Measurements from ENCODE around the gene NPAS2. TPM values are rescaled to one million over a fixed set of nuclear protein-coding genes. Genes with fewer than 3 reads are reported as not detected.

Gene NPAS2
- 23.9 TPM for total RNA-seq

- ATAC-seq (peak; percentile 72), DNase-seq (ENCODE audit: low spot score) (peak; percentile 66)
Observed at GRCh38 chr2:100819370-100820272, at the start of gene NPAS2. TSS of gene NPAS2 (plus strand) at chr2:100820139. CDS start at chr2:100904755, 84,616 bp downstream.

GRCh38 chr2:100771125-100771524, 48.8 kb upstream of the NPAS2 start:
- no peak for DNase-seq (ENCODE audit: low spot score)
- no peak for ATAC-seq

GRCh38 chr2:100773538-100773937, 46.4 kb upstream of the NPAS2 start:
- no peak for DNase-seq (ENCODE audit: low spot score)
- ATAC-seq = no peak

- ATAC-seq = no peak
Observed at GRCh38 chr2:100776445-100776844, 43.5 kb upstream of the NPAS2 start.

GRCh38 chr2:100778637-100779450, 41.1 kb upstream of the NPAS2 start:
- no peak for DNase-seq (ENCODE audit: low spot score)
- ATAC-seq = no peak

More at GRCh38 chr2:100776445-100776844, 43.5 kb upstream of the NPAS2 start:
- DNase-seq (ENCODE audit: low spot score) = no peak

- DNase-seq (ENCODE audit: low spot score) = no peak
Observed at GRCh38 chr2:100779908-100780202, 40.1 kb upstream of the NPAS2 start.

GRCh38 chr2:100780203-100781008, 39.5 kb upstream of the NPAS2 start:
- ATAC-seq = peak; percentile 87
- DNase-seq (ENCODE audit: low spot score) = peak; percentile 62

More at GRCh38 chr2:100779908-100780202, 40.1 kb upstream of the NPAS2 start:
- ATAC-seq = no peak

GRCh38 chr2:100781009-100781325, 39.0 kb upstream of the NPAS2 start:
- no peak for ATAC-seq
- DNase-seq (ENCODE audit: low spot score) = no peak

GRCh38 chr2:100781523-100782379, 38.2 kb upstream of the NPAS2 start:
- DNase-seq (ENCODE audit: low spot score) (no peak), ATAC-seq (no peak)

- ATAC-seq (no peak), DNase-seq (ENCODE audit: low spot score) (no peak)
Observed at GRCh38 chr2:100782380-100782878, 37.5 kb upstream of the NPAS2 start.

GRCh38 chr2:100783987-100784386, 36.0 kb upstream of the NPAS2 start:
- no peak for ATAC-seq
- no peak for DNase-seq (ENCODE audit: low spot score)

GRCh38 chr2:100784681-100785080, 35.3 kb upstream of the NPAS2 start:
- DNase-seq (ENCODE audit: low spot score) = no peak
- no peak for ATAC-seq

GRCh38 chr2:100785626-100786296, 34.2 kb upstream of the NPAS2 start:
- no peak for DNase-seq (ENCODE audit: low spot score)
- no peak for ATAC-seq

- ATAC-seq (no peak), DNase-seq (ENCODE audit: low spot score) (no peak)
Observed at GRCh38 chr2:100786297-100786658, 33.7 kb upstream of the NPAS2 start.

- no peak for DNase-seq (ENCODE audit: low spot score)
Observed at GRCh38 chr2:100786985-100787384, 33.0 kb upstream of the NPAS2 start.

GRCh38 chr2:100789361-100789760, 30.6 kb upstream of the NPAS2 start:
- no peak for DNase-seq (ENCODE audit: low spot score)
- ATAC-seq = no peak

More at GRCh38 chr2:100786985-100787384, 33.0 kb upstream of the NPAS2 start:
- ATAC-seq = no peak

GRCh38 chr2:100791294-100791935, 28.5 kb upstream of the NPAS2 start:
- peak; percentile 59 for DNase-seq (ENCODE audit: low spot score)
- peak; percentile 80 for ATAC-seq

GRCh38 chr2:100791936-100792308, 28.0 kb upstream of the NPAS2 start:
- ATAC-seq (peak; percentile 22), DNase-seq (ENCODE audit: low spot score) (no peak)

- ATAC-seq (no peak), DNase-seq (ENCODE audit: low spot score) (no peak)
Observed at GRCh38 chr2:100793220-100793619, 26.7 kb upstream of the NPAS2 start.
